ENCODE measurements around the gene ROMO1. TPM values are rescaled to one million over a fixed set of nuclear protein-coding genes. Genes with fewer than 3 reads are reported as not detected.
A peak's percentile ranks its signal among the peaks of the same experiment; 100 is the strongest.
"Not testable (repeated sequence)": the region's sequence is repeated elsewhere in the genome, so short reads cannot be mapped to it uniquely, and the experiment has no call there.

The ROMO1 gene
- total RNA-seq, 1 donor from 2014 or later, result 94.9 TPM

DNA sequence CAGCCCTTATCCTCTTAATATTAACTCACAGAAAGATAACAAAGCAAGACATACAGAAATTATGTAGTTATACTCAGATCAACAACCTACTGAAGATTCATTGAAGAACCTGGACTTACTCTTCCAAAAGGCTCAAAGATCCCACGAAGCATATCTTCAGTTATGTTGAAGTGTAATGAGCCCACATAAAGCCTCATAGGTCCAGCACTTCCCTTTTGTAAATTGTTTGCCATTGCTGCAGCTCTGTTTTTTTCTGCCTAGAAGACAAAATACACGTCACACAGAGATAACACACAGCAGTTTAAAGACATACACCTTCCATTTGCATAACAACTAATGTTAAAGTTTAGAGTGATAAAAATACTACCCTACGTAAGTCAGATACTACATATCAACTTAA lies 22.4 kb downstream of the ROMO1 start:
- H3K4me1 Mint-ChIP-seq, result peaks cover 18% of the 10 kb centered on the region
- no peak overlapping the region for H3K4me3 Mint-ChIP-seq
- no peaks in the 10 kb centered on the region for H3K27me3 Mint-ChIP-seq
- no peaks in the 10 kb centered on the region for H3K9me3 Mint-ChIP-seq
- H3K27ac Mint-ChIP-seq, result no peak overlapping the region
- no peak for DNase-seq
- intact Hi-C loops (cut with micrococcal nuclease), result no loop called here
- H3K36me3 Mint-ChIP-seq (ENCODE audit: low read depth), result peaks cover 78% of the 10 kb centered on the region

- H3K4me3 Mint-ChIP-seq; H3K27me3 Mint-ChIP-seq; H3K9me3 Mint-ChIP-seq; intact Hi-C loops (cut with micrococcal nuclease): not testable (repeated sequence)
- Mint-ChIP-seq H3K4me1 (peaks cover 16% of the 10 kb centered on the region), H3K36me3 (ENCODE audit: low read depth) (peaks cover 77% of the 10 kb centered on the region), H3K27ac (peak overlapping the region; percentile 15)
- peak; percentile 48 for DNase-seq
Observed at GRCh38 chr20:35723275-35723639, 24.1 kb downstream of the ROMO1 start.

GRCh38 chr20:35723652-35724320 lies 24.6 kb downstream of the ROMO1 start:
- H3K27me3 Mint-ChIP-seq; DNase-seq; H3K9me3 Mint-ChIP-seq; intact Hi-C loops (cut with micrococcal nuclease); H3K4me3 Mint-ChIP-seq: not testable (repeated sequence)
- Mint-ChIP-seq H3K4me1 (peaks cover 16% of the 10 kb centered on the region), H3K27ac (peak overlapping the region; percentile 15), H3K36me3 (ENCODE audit: low read depth) (peaks cover 76% of the 10 kb centered on the region)

DNA sequence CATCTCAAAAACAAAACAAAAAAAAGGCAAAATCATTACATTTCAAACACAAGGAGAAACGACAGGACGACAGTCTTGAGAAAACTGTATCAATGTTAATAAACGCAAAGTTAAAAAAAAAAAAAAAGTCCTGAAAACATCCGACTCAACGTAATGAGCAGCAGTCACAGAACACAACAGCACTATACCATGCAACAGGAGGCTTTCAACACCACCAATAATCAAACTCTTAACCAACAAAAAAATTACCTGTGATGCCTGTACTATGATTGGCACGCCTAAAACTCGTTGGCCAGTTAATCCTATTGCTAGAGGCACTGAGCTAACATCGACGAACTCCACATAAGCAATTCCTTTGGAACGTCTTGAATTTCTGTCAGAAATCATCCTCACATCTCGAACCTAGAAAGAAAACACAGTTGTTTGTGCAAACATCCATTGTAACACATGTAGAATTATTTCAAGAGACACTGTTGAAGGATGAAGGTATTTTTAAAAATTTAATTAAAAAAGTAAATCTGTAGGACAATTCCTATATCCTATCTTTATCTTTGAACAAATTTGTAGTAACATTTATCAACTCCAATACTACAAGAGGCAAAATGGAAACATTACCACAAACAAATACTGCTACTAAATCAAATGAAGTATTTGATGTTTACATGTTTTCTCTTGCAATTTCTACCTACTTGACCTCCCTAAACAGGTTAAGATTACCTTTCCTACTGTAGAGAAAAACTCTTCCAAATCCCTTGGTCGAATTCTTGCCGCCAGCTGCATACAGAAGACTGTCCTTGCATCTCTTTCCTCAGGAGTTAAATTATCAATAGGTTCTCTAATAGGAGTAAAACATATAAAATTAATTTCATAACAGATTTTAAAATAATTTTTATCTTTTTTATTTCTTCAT lies 25.4 kb downstream of the ROMO1 start:
- no peak overlapping the region for H3K27ac Mint-ChIP-seq
- intact Hi-C loops (cut with micrococcal nuclease), result no loop called here
- no peaks in the 10 kb centered on the region for H3K9me3 Mint-ChIP-seq
- no peak overlapping the region for H3K4me3 Mint-ChIP-seq
- H3K27me3 Mint-ChIP-seq, result no peaks in the 10 kb centered on the region
- peaks cover 76% of the 10 kb centered on the region for H3K36me3 Mint-ChIP-seq (ENCODE audit: low read depth)
- DNase-seq, result no peak
- H3K4me1 Mint-ChIP-seq, result peaks cover 16% of the 10 kb centered on the region

DNA sequence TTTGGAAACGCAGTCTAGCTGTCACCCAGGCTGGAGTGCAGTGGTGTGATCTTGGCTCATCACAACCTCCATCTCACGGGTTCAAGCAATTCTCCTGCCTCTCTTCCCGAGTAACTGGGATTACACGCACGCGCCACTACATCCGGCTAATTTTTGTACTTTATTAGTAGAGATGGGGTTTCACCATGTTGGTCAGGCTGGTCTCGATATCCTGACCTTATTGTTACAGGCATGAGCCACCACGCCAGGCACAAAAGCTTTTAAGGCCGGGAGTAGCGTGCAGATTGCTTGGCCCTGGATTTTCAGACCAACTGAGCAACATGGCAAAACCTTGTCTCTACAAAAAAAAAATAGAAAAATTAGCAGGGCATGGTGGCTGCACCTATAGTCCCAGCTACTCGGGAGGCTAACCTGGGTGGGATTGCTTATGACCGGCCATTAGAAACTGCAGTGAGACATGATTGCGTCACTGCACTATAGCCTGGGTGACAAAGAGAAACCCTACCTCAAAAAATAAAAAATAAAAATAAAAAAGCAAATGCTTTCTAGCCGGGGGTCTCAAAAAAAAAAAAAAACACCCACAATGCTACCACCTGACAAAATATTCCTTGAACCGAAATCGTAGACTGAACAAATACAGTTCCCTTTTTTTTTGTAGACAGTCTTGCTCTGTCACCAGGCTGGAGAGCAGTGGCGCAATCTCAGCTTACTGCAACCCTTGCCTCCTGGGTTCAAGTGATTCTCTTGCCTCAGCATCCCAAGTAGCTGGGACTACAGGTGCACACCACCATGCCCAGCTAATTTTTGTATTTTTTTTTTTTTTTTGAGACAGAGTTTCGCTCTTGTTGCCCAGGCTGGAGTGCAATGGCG lies 27.9 kb downstream of the ROMO1 start:
- intact Hi-C loops (cut with micrococcal nuclease), result no loop called here
- Mint-ChIP-seq H3K4me1 (peaks cover 10% of the 10 kb centered on the region), H3K4me3 (no peak overlapping the region), H3K9me3 (no peaks in the 10 kb centered on the region), H3K36me3 (ENCODE audit: low read depth) (peaks cover 71% of the 10 kb centered on the region), H3K27ac (no peak overlapping the region), H3K27me3 (no peaks in the 10 kb centered on the region)
- DNase-seq, result no peak

DNA sequence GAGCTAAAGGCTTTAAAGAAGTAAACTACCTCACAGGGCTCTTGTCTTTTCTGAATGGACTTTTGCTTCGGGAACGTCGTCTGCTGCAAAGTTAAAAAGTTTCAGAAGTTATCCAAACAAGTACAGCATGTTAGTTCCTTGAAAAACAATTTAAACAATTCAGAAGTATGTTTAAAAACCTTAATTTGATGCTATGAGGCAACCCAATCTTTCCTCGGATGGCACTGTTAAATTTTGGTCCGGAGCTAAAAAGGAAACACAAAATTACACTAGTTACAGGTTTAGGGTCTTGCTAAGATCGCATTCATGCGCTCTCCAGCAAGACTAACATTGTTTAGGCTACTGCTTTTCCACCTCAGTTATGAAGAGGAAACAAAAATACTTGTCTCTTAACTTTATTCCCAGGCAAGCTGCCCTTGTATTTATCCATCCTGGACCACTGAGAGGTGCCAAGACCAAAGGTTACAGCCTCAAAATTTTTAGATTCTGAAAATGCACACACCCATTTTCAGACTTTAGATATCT lies 30.1 kb downstream of the ROMO1 start:
- intact Hi-C loops (cut with micrococcal nuclease), result no loop called here
- Mint-ChIP-seq H3K4me3 (no peak overlapping the region), H3K36me3 (ENCODE audit: low read depth) (peaks cover 73% of the 10 kb centered on the region), H3K27ac (no peak overlapping the region), H3K4me1 (peaks cover 23% of the 10 kb centered on the region), H3K9me3 (no peaks in the 10 kb centered on the region), H3K27me3 (no peaks in the 10 kb centered on the region)
- DNase-seq, result no peak

DNA sequence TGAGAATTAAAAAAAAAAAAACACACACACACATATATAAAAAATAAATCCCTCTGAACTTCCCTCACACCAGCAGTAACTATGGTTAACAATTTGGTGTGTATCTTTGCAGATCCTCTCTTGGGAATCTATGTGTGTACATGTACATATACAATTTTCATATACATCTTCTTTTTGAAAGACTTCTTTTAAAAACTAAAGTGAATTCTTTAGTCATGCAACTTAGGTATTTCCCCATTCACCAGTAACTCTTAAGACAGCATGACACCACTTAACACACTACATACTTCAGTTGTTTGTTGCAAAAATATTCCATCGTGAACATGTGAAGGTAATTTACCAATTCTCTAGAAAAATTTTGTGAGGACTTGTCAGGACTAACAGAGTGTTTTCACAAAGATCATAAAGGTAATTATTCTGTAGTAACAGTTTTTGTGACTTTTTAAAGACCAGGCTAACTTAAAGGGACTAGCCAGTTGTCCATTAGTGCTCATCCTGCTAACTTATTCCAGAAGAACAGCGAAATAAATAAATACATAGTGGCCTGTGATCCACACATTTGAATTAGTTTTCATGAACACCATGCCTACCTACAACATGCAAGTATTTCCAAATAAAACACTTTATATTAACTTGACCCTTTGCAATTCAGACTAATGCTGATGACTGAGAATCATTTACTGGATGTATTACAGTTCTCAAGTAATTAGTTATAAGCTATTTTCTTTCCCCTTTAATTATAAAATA lies 30.8 kb downstream of the ROMO1 start:
- H3K9me3 Mint-ChIP-seq, result no peaks in the 10 kb centered on the region
- H3K4me1 Mint-ChIP-seq, result peaks cover 26% of the 10 kb centered on the region
- H3K27ac Mint-ChIP-seq, result no peak overlapping the region
- no peaks in the 10 kb centered on the region for H3K27me3 Mint-ChIP-seq
- H3K36me3 Mint-ChIP-seq (ENCODE audit: low read depth), result peaks cover 73% of the 10 kb centered on the region
- no peak overlapping the region for H3K4me3 Mint-ChIP-seq
- DNase-seq, result no peak
- intact Hi-C loops (cut with micrococcal nuclease), result loop anchor here (1.0 kb wide), 1 partner anchor 9 kb away; no protein-coding TSS in a partner anchor

DNA sequence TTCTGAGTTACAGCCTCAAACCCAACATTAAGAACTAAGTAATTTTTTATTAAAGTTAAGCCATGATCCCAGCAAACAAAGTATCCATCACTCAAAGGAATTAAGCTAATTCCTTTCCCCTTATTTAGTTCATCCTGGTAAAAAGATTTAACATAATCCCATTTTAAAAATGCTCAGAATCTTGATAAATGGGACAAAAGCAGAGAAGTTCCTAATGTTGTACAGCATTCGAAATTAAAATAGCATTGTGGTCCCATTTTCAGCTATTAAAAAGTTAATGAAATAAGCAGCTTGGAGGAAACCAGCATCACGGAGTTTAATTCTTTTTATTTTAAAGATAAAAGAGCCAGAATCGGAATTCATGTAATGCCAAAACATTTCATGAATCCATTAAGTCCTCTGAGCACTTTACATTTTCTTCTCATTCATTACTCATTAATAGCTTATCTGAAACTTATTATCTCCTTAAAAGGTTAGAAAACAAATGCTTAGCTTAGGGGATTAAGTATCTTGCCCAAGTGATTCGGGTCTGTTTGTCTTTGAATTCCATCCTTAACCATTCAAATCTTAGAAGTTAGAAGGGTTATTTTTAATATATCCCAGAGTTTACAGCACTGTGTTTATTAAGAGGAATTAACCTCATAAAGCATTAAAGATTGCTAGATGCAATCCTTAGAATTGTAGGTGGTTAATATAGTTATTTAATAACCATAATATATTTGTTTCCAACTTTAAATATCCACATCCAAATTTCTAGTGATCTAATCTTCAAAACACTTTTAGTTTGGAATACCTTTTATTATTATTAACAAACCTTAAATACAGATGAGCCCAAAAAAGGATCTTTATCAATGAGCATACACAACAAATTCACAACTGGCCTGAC lies 31.6 kb downstream of the ROMO1 start:
- Mint-ChIP-seq H3K27ac (no peak overlapping the region), H3K36me3 (ENCODE audit: low read depth) (peaks cover 72% of the 10 kb centered on the region), H3K4me1 (peaks cover 26% of the 10 kb centered on the region), H3K27me3 (no peaks in the 10 kb centered on the region), H3K4me3 (no peak overlapping the region), H3K9me3 (no peaks in the 10 kb centered on the region)
- DNase-seq, result no peak
- intact Hi-C loops (cut with micrococcal nuclease), result loop anchor here (1.0 kb wide), 1 partner anchor 8 kb away; no protein-coding TSS in a partner anchor

DNA sequence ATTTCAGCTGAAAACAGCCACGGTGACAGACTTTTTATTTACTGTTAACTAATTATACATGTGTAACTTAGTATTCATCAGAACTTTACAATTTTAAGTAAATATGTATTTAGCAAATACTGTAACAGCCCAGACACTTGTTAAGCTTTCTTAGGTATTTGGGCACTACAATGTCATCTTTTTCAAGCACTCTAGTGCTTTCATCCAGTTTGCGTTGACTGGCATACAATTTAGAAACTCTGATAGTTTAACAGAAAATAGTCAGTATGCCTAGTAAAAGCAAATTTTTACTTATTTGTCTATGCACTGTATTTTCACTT lies 32.2 kb downstream of the ROMO1 start:
- intact Hi-C loops (cut with micrococcal nuclease), result no loop called here
- no peaks in the 10 kb centered on the region for H3K27me3 Mint-ChIP-seq
- DNase-seq, result no peak
- H3K9me3 Mint-ChIP-seq, result no peaks in the 10 kb centered on the region
- no peak overlapping the region for H3K27ac Mint-ChIP-seq
- H3K4me3 Mint-ChIP-seq, result no peak overlapping the region
- peaks cover 29% of the 10 kb centered on the region for H3K4me1 Mint-ChIP-seq
- H3K36me3 Mint-ChIP-seq (ENCODE audit: low read depth), result peaks cover 73% of the 10 kb centered on the region

- H3K36me3 Mint-ChIP-seq (ENCODE audit: low read depth), result peaks cover 73% of the 10 kb centered on the region
- no peaks in the 10 kb centered on the region for H3K9me3 Mint-ChIP-seq
- intact Hi-C loops (cut with micrococcal nuclease), result no loop called here
- no peaks in the 10 kb centered on the region for H3K27me3 Mint-ChIP-seq
- H3K27ac Mint-ChIP-seq, result no peak overlapping the region
- DNase-seq, result no peak
- H3K4me1 Mint-ChIP-seq, result peaks cover 29% of the 10 kb centered on the region
- H3K4me3 Mint-ChIP-seq, result peak overlapping the region; percentile 6
Observed at GRCh38 chr20:35731862-35732643, 32.8 kb downstream of the ROMO1 start.

- no peaks in the 10 kb centered on the region for H3K27me3 Mint-ChIP-seq
- DNase-seq, result no peak
- peaks cover 74% of the 10 kb centered on the region for H3K36me3 Mint-ChIP-seq (ENCODE audit: low read depth)
- peaks cover 29% of the 10 kb centered on the region for H3K4me1 Mint-ChIP-seq
- no peak overlapping the region for H3K27ac Mint-ChIP-seq
- intact Hi-C loops (cut with micrococcal nuclease), result no loop called here
- H3K9me3 Mint-ChIP-seq, result no peaks in the 10 kb centered on the region
- H3K4me3 Mint-ChIP-seq, result no peak overlapping the region
Observed at GRCh38 chr20:35732644-35732982, 33.4 kb downstream of the ROMO1 start.

- H3K4me3 Mint-ChIP-seq, result peak overlapping the region; percentile 55
- no peaks in the 10 kb centered on the region for H3K27me3 Mint-ChIP-seq
- H3K9me3 Mint-ChIP-seq, result no peaks in the 10 kb centered on the region
- peaks cover 81% of the 10 kb centered on the region for H3K36me3 Mint-ChIP-seq (ENCODE audit: low read depth)
- intact Hi-C loops (cut with micrococcal nuclease), result loop anchor here (2.0 kb wide), 1 partner anchor 26 kb away; no protein-coding TSS in a partner anchor
- H3K4me1 Mint-ChIP-seq, result peaks cover 40% of the 10 kb centered on the region
- no peak for DNase-seq
- peak overlapping the region; percentile 18 for H3K27ac Mint-ChIP-seq
Observed at GRCh38 chr20:35734374-35734773, 35.2 kb downstream of the ROMO1 start.
